Skeletal muscle cell (primary cell): Measurements from ENCODE around the gene DDX19B.

Source experiments
- DNase-seq: peaks from one replicate; pipeline ENCODE4 v3.0.0-alpha.2; 2010; ENCODE audit warnings: low read depth
- H3K4me3 ChIP-seq: 2 replicates; pipeline ENCODE4 v1.5.1; 2011; ENCODE audit warnings: low read depth, mild to moderate bottlenecking, control low read depth, low read length, moderate library complexity

The DDX19B gene

DNA sequence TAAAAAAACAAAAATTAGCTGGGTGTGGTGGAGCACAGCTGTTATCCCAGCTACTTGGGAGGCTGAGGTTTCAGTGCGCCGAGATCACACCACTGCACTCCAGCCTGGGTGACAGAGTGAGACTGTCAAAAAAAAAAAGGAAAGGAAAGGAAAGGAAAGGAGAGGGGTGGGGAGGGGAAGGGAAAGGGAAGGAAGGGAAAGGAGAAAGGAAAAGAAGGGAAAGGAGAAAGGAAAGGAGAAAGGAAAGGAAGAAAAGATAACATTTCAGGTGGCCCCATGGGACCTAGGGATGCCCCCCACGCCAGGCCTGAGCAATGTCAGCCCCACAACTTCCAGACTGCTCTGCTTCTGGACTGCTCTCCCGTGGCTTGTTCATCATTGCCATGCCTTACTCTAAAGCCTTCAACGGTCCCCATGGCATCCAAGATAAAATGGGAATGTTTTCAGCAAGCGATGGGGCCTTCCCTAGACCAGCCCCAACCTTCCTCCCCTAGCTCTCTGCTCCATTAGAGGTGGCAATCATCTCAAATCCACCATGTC, 84.5 kb downstream of the DDX19B start:
- DNase-seq: no peak
- H3K4me3 ChIP-seq: no peak overlapping the region
